CD14-positive monocyte (primary cell): ENCODE data around the gene C1orf94. TPM values are rescaled to one million over a fixed set of nuclear protein-coding genes. Genes with fewer than 3 reads are reported as not detected.

Experiments
- DNase-seq, 3 donors: peaks; one replicate each; pipeline ENCODE4 v3.0.0-alpha.2; 2011 to 2022
- H2AFZ ChIP-seq: 2 replicates; pipeline ENCODE4 v1.6.0; 2012; ENCODE audit warnings: mild to moderate bottlenecking, low read depth, low read length, inconsistent platforms; ENCODE audit not compliant: insufficient read depth, poor library complexity, severe bottlenecking
- H3K27ac ChIP-seq, 2 donors: 1 replicate in 1 of 2; 2 replicates in 1 of 2; pipeline ENCODE4 v1.5.1; 2012 to 2013; ENCODE audit warnings: low read length in 2 of 2, control low read depth in 1 of 2, inconsistent platforms in 1 of 2, low read depth in 1 of 2, mild to moderate bottlenecking in 1 of 2
- H3K27me3 ChIP-seq, 2 donors: one replicate each; pipeline versions ENCODE4 v1.6.0 to v1.6.1; 2011 to 2013; ENCODE audit warnings: low read length in 2 of 2; ENCODE audit not compliant: control insufficient read depth in 2 of 2, insufficient read depth in 2 of 2
- H3K36me3 ChIP-seq, 2 donors: replicated peaks in 1 of 2; 1 replicate in 1 of 2; 2 replicates in 1 of 2; pipeline versions ENCODE4 v1.5.1 to v1.6.1; 2012 to 2013; ENCODE audit warnings: low read length in 2 of 2, control low read depth in 1 of 2, inconsistent platforms in 1 of 2, mild to moderate bottlenecking in 1 of 2; ENCODE audit not compliant: insufficient read depth in 2 of 2, control insufficient read depth in 1 of 2
- H3K4me1 ChIP-seq, 2 donors: 1 replicate in 1 of 2; 2 replicates in 1 of 2; pipeline versions ENCODE4 v1.5.1 to v1.6.1; 2012 to 2013; ENCODE audit warnings: low read length in 2 of 2, control low read depth in 1 of 2, inconsistent platforms in 1 of 2, mild to moderate bottlenecking in 1 of 2, moderate library complexity in 1 of 2; ENCODE audit not compliant: insufficient read depth in 2 of 2, control insufficient read depth in 1 of 2
- H3K4me2 ChIP-seq: replicated peaks from 2 replicates; pipeline ENCODE3; 2012; ENCODE audit warnings: low read length, moderate library complexity, mild to moderate bottlenecking; ENCODE audit not compliant: poor library complexity, severe bottlenecking; ENCODE audit errors: extremely low read depth
- H3K4me3 ChIP-seq, 3 experiments: fragments of 200-600 bp in 1 of 3; sonication (generic) in 1 of 3; replicated peaks in 1 of 3; 1 replicate in 2 of 3; 2 replicates in 1 of 3; pipeline ENCODE4 v1.5.1; 2011 to 2013; ENCODE audit warnings: low read length in 3 of 3, mild to moderate bottlenecking in 3 of 3, control low read depth in 2 of 3, low read depth in 2 of 3, inconsistent platforms in 1 of 3, moderate library complexity in 1 of 3
- H3K79me2 ChIP-seq: 2 replicates; pipeline ENCODE4 v1.6.0; 2012; ENCODE audit warnings: mild to moderate bottlenecking, control low read depth, inconsistent platforms, low read length, moderate library complexity; ENCODE audit not compliant: insufficient read depth
- H3K9ac ChIP-seq: 2 replicates; pipeline ENCODE4 v1.6.0; 2017; ENCODE audit warnings: low read length, mild to moderate bottlenecking; ENCODE audit not compliant: insufficient read depth, poor library complexity, severe bottlenecking
- H3K9me3 ChIP-seq, 2 donors: replicated peaks in 1 of 2; 1 replicate in 1 of 2; 2 replicates in 1 of 2; pipeline versions ENCODE4 v1.5.1 to v1.6.1; 2012 to 2013; ENCODE audit warnings: low read length in 2 of 2, control low read depth in 1 of 2; ENCODE audit not compliant: control insufficient read depth in 1 of 2, insufficient read depth in 1 of 2
- H4K20me1 ChIP-seq: 2 replicates; pipeline ENCODE4 v1.6.0; 2012; ENCODE audit warnings: mild to moderate bottlenecking, low read length, control low read depth, moderate library complexity; ENCODE audit not compliant: insufficient read depth
- H3K27ac Mint-ChIP-seq, 7 donors: one replicate each; pipeline ENCODE4 v1.8.0; 2020; ENCODE audit warnings: mild to moderate bottlenecking in 7 of 7, mixed read lengths in 7 of 7, moderate library complexity in 6 of 7, inconsistent platforms in 2 of 7
- H3K27me3 Mint-ChIP-seq, 3 donors: one replicate each; pipeline ENCODE4 v1.8.0; 2021 to 2022; ENCODE audit warnings: low read depth in 3 of 3, mild to moderate bottlenecking in 3 of 3, mixed read lengths in 3 of 3, moderate library complexity in 3 of 3, inconsistent platforms in 1 of 3
- H3K36me3 Mint-ChIP-seq, 2 donors: one replicate each; pipeline ENCODE4 v1.8.0; 2020; ENCODE audit warnings: mixed read lengths in 2 of 2, inconsistent platforms in 1 of 2, mild to moderate bottlenecking in 1 of 2
- H3K4me1 Mint-ChIP-seq: one replicate; pipeline ENCODE4 v1.8.0; 2020; ENCODE audit warnings: mild to moderate bottlenecking, mixed read lengths
- H3K4me3 Mint-ChIP-seq, 2 donors: one replicate each; pipeline ENCODE4 v1.8.0; 2020; ENCODE audit warnings: mild to moderate bottlenecking in 2 of 2, mixed read lengths in 2 of 2, moderate library complexity in 1 of 2
- H3K9me3 Mint-ChIP-seq, 7 donors: one replicate each; pipeline ENCODE4 v1.8.0; 2020 to 2022; ENCODE audit warnings: mixed read lengths in 7 of 7, mild to moderate bottlenecking in 6 of 7, moderate library complexity in 6 of 7, inconsistent platforms in 2 of 7
- CTCF ChIP-seq: fragments of 200-600 bp; IDR thresholded peaks from one replicate; pipeline ENCODE4 v1.8.0; 2022; ENCODE audit warnings: antibody characterized with exemption, mild to moderate bottlenecking
- WGBS: methylation state at CpG from one replicate; pipeline ENCODE4 v1.1.5; 2013; ENCODE audit warnings: missing lambda C conversion rate; ENCODE audit not compliant: insufficient coverage; 5-methylcytosine and 5-hydroxymethylcytosine counted together
- intact Hi-C, 2 donors: fragments of 100-400 bp; cut with micrococcal nuclease; formaldehyde crosslinking; loops; one replicate each; pipeline versions ENCODE4 v1.15.0 to v1.15.1; 2023
- polyA plus RNA-seq, 3 donors: library from polyadenylated mRNA; depleted of rRNA in 1 of 3; unstranded in 2 of 3; stranded (reverse) in 1 of 3; fragments of 300-500 nt in 2 of 3; fragments of >200 nt in 1 of 3; fragmentation: Illumina TruSeq in 2 of 3; gene quantifications; 1 replicate in 2 of 3; 2 replicates in 1 of 3; pipeline ENCODE4 v1.2.3, GENCODE V29; 2012 to 2021

C1orf94 gene
- polyA plus RNA-seq, 3 donors = not detected

DNA sequence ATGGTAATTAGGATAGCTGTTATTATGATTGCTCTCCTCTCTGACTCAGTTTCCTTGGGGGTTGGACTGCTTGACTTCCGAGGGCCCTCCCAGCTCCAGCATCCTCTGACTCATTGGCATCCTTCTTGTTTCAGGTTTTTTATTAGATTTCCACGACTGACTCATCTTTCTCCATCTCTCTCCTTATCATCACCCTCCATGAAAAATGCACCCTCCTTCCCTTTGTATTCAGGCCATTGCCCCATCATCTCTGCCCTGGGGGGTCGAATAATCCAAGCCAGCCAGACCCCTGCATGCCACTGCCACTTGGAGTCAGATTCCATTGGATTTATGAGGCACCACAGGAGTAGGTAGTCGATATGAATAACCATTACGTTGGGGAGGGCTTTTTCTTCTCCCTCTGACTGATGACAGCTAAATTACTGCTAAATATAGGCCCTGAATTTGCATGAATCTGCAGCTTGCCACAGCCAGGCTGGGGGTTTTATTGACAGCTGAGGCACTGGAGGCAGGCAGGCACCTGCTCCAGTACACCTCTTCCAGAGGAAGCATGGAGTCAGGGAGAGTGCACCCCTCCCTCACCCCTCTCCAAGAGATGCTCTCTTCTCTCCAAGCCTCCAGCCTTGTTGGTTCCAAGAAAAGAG, 91.7 kb downstream of the C1orf94 start:
- no peak overlapping the region for H3K4me3 ChIP-seq
- no peak overlapping the region for H3K9ac ChIP-seq
- intact Hi-C loops = no loop called here
- peaks cover 0 to 2% of the 10 kb centered on the region in 2 donors for H3K27me3 ChIP-seq
- Mint-ChIP-seq H3K36me3 (no peaks in the 10 kb centered on the region), H3K4me3 (no peak overlapping the region), H3K9me3 (peaks cover 0 to 8% (median 0%) of the 10 kb centered on the region in 7 donors), H3K4me1 (no peaks in the 10 kb centered on the region), H3K27ac (no peak overlapping the region), H3K27me3 (peaks cover 0 to 3% (median 0%) of the 10 kb centered on the region in 3 donors)
- H4K20me1 ChIP-seq = no peaks in the 10 kb centered on the region
- DNase-seq = no peak
- H3K4me2 ChIP-seq = no peak overlapping the region
- no peak overlapping the region for H3K27ac ChIP-seq
- TF ChIP-seq CTCF = no peak
- H3K4me1 ChIP-seq = no peaks in the 10 kb centered on the region
- H3K79me2 ChIP-seq = no peaks in the 10 kb centered on the region
- 60% methylated on average over 2 of the region's 5 CpGs for WGBS
- H3K36me3 ChIP-seq = no peaks in the 10 kb centered on the region
- H3K9me3 ChIP-seq = no peaks in the 10 kb centered on the region
- no peak overlapping the region for H2AFZ ChIP-seq

Other genes starting within 250 kb of the C1orf94 start
- under 1 TPM in 1 of 3 donors, not detected in 2; 0.04 TPM for gene CSMD2, start 11.7 kb upstream of the C1orf94 start, polyA plus RNA-seq